Heart right ventricle (tissue), 16 donors: ENCODE results near the gene STXBP2. TPM values are rescaled to one million over a fixed set of nuclear protein-coding genes. Genes with fewer than 3 reads are reported as not detected.
"Not testable (repeated sequence)": the region's sequence is repeated elsewhere in the genome, so short reads cannot be mapped to it uniquely, and the experiment has no call there.

ENCODE experiments used
- ATAC-seq, 8 donors: fragments of 200-7000 bp; cut with Tn5 transposase; one replicate each; pipeline ENCODE4 v1.9.1; 2020; ENCODE audit warnings: mild to moderate bottlenecking in 8 of 8, moderate library complexity in 8 of 8, moderate number of reproducible peaks in 1 of 8
- DNase-seq, 2 donors: peaks; one replicate each; pipeline ENCODE4 v3.0.0-alpha.2; 2020
- H3K27ac ChIP-seq, 10 donors: fragments of 200-600 bp; sonication (generic) in 2 of 10; one replicate each; pipeline versions ENCODE4 v1.5.0 to v1.8.0; 2020 to 2022; ENCODE audit warnings: mild to moderate bottlenecking in 3 of 10
- H3K27me3 ChIP-seq, 7 donors: fragments of 200-600 bp; one replicate each; pipeline ENCODE4 v1.8.0; 2021 to 2022; ENCODE audit warnings: mild to moderate bottlenecking in 2 of 7
- H3K36me3 ChIP-seq, 9 donors: fragments of 200-600 bp; sonication (generic) in 1 of 9; one replicate each; pipeline versions ENCODE4 v1.5.0 to v1.8.0; 2020 to 2022; ENCODE audit warnings: mild to moderate bottlenecking in 2 of 9
- H3K4me1 ChIP-seq, 9 donors: fragments of 200-600 bp; sonication (generic) in 1 of 9; one replicate each; pipeline versions ENCODE4 v1.5.0 to v1.8.0; 2020 to 2022; ENCODE audit warnings: mild to moderate bottlenecking in 4 of 9
- H3K4me3 ChIP-seq, 10 donors: fragments of 200-600 bp; sonication (generic) in 2 of 10; one replicate each; pipeline versions ENCODE4 v1.5.0 to v1.8.0; 2020 to 2022; ENCODE audit warnings: mild to moderate bottlenecking in 7 of 10, moderate library complexity in 2 of 10
- H3K9me3 ChIP-seq, 11 donors: fragments of 200-600 bp in 10 of 11; sonication (generic) in 2 of 11; one replicate each; pipeline versions ENCODE4 v1.5.0 to v1.8.0; 2013 to 2022; ENCODE audit warnings: mild to moderate bottlenecking in 2 of 11, control low read depth in 1 of 11, moderate library complexity in 1 of 11
- CTCF ChIP-seq, 9 donors: fragments of 200-600 bp; sonication (generic) in 2 of 9; IDR thresholded peaks; one replicate each; pipeline versions ENCODE4 v1.5.0 to v1.8.0; 2021 to 2022; ENCODE audit warnings: antibody characterized with exemption in 9 of 9, mild to moderate bottlenecking in 5 of 9, moderate library complexity in 1 of 9
- WGBS, 2 donors: extraction: QIAGEN DNeasy Blood & Tissue Kit; methylation state at CpG; one replicate each; pipeline ENCODE4 v1.1.7; 2013; ENCODE audit warnings: inconsistent platforms in 1 of 2; 5-methylcytosine and 5-hydroxymethylcytosine counted together
- intact Hi-C, 10 donors: fragments of 100-400 bp; cut with DNase I; formaldehyde crosslinking; loops; one replicate each; pipeline versions ENCODE4 v1.11.1 to v1.14.2; 2022
- polyA plus RNA-seq, 2 donors: library from polyadenylated mRNA; stranded (reverse); fragments of 200-250 nt; gene quantifications; one replicate each; pipeline ENCODE4 v1.2.3, GENCODE V29; 2013
- total RNA-seq, 10 donors: library from RNA; stranded (reverse); fragmentation: NEBNext Ultra II Directional in 3 of 10; extraction: Animal tissue kit (Norgen Biotek cat#: 25700) in 3 of 10; gene quantifications; one replicate each; pipeline versions ENCODE4 v1.2.1 to v1.2.4, GENCODE V29; 2021 to 2023
- donor health status: Arrhythmogenic right ventricular cardiomyopathy.
- donor health status: ischemic (EF 13 %, LVEDD 7.1; RV severe dilation, severe dysfunction).
- donor health status: healthy with polysubstance abuse.
- donor health status: DM: no; HTN: yes; CAD: no.
- donor health status: DM: no; HTN: no; CAD: no.
- donor health status: ischemic (EF 25% LVEDD 6.9; RV normal size, moderate dysfunction).
- donor health status: ischemic (EF 25% LVEDD 5.7; RV mildly dilated, moderate dysfunction).
- donor health status: healthy.
- donor health status: DM: yes; HTN: yes; CAD: no.
- donor health status: Ischemic cardiomyopathy.
- donor health status: ischemic (EF 35%, LVEDD 5.7; RV mildly dilated, moderate dysfunction).
- donor health status: nonischemic (EF 11% LVEDD 7.7; RV severe dilation, severe dysfunction).
- donor health status: DM: yes; HTN: yes; CAD: no.
- donor health status: PGD.
- donor health status: ischemic (EF 29% LVEDD 5.4; RV normal size, mild dysfunction).
- donor health status: nonischemic (EF 23%, LVEDD 6.1; RV moderate dilation, normal function).

STXBP2 gene
- total and polyA plus RNA-seq, 12 donors, result 1.6 to 19.6 (median 4.0) TPM

GRCh38 chr19:7641290-7642276 lies 4.7 kb downstream of the STXBP2 start:
- Histone ChIP-seq H3K9me3 (no peaks in the 10 kb centered on the region), H3K36me3 (peaks cover 0 to 26% (median 0%) of the 10 kb centered on the region in 9 donors), H3K27ac (no peak overlapping the region), H3K27me3 (peaks cover 4 to 39% (median 29%) of the 10 kb centered on the region in 7 donors), H3K4me1 (peaks cover 0 to 18% (median 0%) of the 10 kb centered on the region in 9 donors), H3K4me3 (no peak overlapping the region)
- DNase-seq, result no peak
- no peak for TF ChIP-seq CTCF (IDR thresholded peaks at IDR 0.05)
- intact Hi-C loops, result no loop called here
- WGBS, 2 donors, result 82 to 87% methylated on average over 43 of the region's 43 CpGs
- no peak for ATAC-seq

- WGBS, 2 donors, result 89 to 90% methylated on average over 27 of the region's 27 CpGs
- H3K4me3 ChIP-seq, result no peak overlapping the region
Measured at GRCh38 chr19:7642295-7643030, 5.6 kb downstream of the STXBP2 start.

GRCh38 chr19:7643031-7643415 lies 6.1 kb downstream of the STXBP2 start:
- Histone ChIP-seq H3K36me3 (peaks cover 0 to 33% (median 0%) of the 10 kb centered on the region in 9 donors), H3K9me3 (no peaks in the 10 kb centered on the region), H3K27ac (no peak overlapping the region), H3K4me1 (peaks cover 0 to 10% (median 0%) of the 10 kb centered on the region in 9 donors), H3K4me3 (no peak overlapping the region), H3K27me3 (peaks cover 0 to 39% (median 20%) of the 10 kb centered on the region in 7 donors)
- no peak for ATAC-seq
- no peak for DNase-seq
- intact Hi-C loops, result no loop called here
- TF ChIP-seq CTCF (IDR thresholded peaks at IDR 0.05), result no peak
- 88 to 95% methylated on average over 8 of the region's 8 CpGs for WGBS, 2 donors

More at GRCh38 chr19:7642295-7643030, 5.6 kb downstream of the STXBP2 start:
- no peak for TF ChIP-seq CTCF (IDR thresholded peaks at IDR 0.05)
- intact Hi-C loops, result no loop called here
- Histone ChIP-seq H3K36me3 (peaks cover 0 to 33% (median 0%) of the 10 kb centered on the region in 9 donors), H3K27me3 (peaks cover 4 to 39% (median 25%) of the 10 kb centered on the region in 7 donors), H3K4me1 (peaks cover 0 to 16% (median 0%) of the 10 kb centered on the region in 9 donors), H3K9me3 (no peaks in the 10 kb centered on the region), H3K27ac (no peak overlapping the region)
- no peak for ATAC-seq
- no peak for DNase-seq

- intact Hi-C loops, DNase-seq, H3K4me3 ChIP-seq, H3K27ac ChIP-seq, H3K4me1 ChIP-seq, ATAC-seq, H3K9me3 ChIP-seq: not testable (repeated sequence)
- Histone ChIP-seq H3K36me3 (peaks cover 0 to 33% (median 0%) of the 10 kb centered on the region in 9 donors), H3K27me3 (peaks cover 0 to 31% (median 11%) of the 10 kb centered on the region in 7 donors)
- WGBS, 2 donors, result 46 to 73% methylated on average over 10 of the region's 10 CpGs
Measured at GRCh38 chr19:7643629-7644549, 7.0 kb downstream of the STXBP2 start.
